Amniotic stem cell (primary cell): ENCODE results near the gene CIZ1.
"Not testable (repeated sequence)": the region's sequence is repeated elsewhere in the genome, so short reads cannot be mapped to it uniquely, and the experiment has no call there.

ENCODE experiments used
- DNase-seq: peaks from one replicate; lab custom pipeline; 2025; lab: John Stamatoyannopoulos, UW

The CIZ1 gene

DNA sequence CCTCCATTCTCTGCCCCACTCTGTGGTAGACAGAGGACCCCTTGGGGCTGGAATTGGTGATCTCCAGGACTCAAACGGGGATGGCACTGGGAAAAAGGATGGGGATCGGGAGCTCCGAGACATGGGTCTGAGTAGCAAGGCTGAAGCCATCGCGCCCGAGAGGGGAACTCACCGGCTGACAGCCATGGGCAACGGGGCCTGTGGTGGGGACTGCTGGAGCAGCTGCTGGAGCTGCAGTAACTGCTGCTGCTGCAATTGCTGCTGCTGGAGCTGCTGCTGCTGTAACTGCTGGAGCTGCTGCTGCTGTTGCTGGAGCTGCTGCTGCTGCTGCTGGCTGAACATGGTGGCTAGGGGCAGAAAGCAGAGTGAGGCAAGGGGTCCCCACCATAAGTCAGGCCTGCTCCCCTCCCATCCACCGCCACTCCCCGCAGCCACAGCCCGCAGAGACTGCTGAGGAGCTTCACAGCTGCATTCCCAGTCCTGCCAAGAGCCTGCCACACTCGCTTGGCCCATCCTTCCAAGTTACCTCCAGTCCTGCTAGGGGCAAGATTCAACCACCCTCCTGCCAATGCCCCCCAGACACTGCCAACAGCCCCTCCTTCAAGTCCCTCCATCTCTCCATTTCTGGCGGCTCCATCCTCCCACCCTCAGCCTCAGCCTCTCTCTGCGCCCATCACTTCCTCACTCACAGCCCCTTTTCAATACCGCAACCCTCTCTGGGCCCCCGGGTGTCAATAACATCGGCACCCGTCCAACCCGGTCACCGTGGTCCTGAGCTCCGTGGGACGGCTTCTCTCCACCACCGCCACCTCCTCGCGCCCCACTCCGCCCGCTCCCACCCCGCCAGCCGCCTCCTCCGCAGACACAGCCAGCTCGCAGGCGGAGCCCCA lies 611 bp downstream of the CIZ1 start:
- no peak for DNase-seq

GRCh38 chr9:128190013-128190412 lies 1.4 kb downstream of the CIZ1 start:
- no peak for DNase-seq

GRCh38 chr9:128188209-128188608 lies 3.2 kb downstream of the CIZ1 start:
- DNase-seq = no peak

DNA sequence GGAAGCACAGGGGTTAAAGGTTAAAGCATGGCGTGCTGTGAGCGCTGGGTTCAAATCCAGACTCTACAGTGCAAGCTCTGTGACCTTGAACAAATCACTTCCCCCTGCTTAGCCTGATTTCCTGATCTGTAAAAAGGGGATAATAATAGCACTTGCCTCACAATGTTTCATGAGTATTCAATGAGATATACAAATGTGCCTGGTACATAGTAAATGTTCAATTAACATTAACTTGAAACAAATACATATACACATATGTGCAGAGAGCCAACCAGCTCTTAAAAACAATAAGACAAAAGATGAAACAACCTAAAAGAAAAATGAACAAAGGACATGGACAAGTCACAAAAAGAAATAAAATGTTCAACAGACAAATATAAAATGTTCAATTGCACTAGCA lies 4.0 kb downstream of the CIZ1 start:
- no peak for DNase-seq

- no peak for DNase-seq
These were observed 5.1 kb downstream of the CIZ1 start for GRCh38 chr9:128185979-128186965.

DNA sequence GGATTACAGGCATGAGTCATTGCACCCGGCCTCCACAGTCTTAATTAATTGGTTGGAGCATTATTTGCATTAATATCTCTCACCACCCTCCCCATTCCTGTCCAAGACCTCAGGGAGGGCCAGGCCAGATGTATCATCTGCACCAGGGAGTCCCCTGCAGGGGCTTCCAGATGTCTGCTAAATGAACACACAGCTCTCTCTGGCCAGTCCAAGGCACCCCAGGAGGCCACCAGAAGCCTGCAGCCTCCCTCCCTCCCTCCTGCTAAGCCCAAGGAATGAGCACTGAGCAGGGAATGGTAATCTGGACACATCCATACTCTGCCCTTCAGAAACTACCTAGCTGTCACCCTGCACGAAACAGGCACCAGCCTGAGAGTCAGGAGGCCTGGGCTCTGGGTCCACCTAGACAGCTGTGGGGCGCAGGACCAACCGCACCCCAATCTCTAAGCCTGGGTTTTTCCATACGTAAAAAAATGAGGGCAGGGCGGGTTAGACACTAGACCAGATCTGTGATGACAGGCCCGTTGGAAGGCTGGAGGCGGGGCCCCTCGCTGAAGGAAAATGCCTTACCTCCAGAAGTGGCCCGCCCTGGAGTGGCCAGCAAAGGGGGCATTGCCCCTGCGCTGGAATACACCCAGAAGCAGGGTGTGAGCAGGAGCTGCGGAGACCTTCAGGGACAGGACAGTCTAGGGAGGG lies 8.3 kb downstream of the CIZ1 start:
- no peak for DNase-seq

DNA sequence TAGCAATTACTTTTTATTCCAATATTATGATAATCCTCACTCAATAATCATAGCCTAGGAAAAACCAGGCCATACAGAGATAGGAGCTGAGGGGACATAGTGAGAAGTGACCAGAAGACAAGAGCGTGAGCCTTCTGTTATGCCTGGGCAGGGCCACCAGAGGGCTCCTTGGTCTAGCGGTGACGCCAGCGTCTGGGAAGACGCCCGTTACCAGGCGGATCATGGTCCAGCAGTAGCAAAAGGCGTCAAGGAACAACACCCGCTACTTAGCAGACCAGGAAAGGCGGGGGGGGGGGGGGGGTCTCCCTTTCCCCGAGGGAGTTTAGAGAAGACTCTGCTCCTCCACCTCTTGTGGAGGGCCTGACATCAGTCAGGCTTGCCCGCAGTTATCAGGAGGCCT lies 9.9 kb downstream of the CIZ1 start:
- DNase-seq = not testable (repeated sequence)

- no peak for DNase-seq
These were observed 10.9 kb downstream of the CIZ1 start for GRCh38 chr9:128180447-128180846.

DNA sequence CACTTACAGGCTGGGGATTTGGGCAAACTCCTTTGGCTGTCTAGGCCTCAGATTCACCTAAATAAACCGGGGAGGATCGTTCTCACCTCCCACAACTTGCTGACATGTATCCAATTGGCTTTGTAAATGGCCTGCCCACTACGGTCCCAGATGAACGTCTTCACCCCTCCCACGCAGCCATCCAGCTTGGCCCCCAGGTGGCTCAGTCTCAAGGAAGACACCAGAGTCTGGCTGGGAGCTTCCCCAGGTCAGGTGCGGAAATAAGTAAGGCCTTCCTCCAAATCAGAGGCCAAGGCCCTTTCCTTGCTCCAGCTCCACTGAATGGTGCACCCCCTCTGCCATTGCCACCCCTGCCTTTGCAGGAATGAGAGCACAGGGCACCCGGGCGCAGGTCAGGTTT lies 11.4 kb downstream of the CIZ1 start:
- DNase-seq = no peak

DNA sequence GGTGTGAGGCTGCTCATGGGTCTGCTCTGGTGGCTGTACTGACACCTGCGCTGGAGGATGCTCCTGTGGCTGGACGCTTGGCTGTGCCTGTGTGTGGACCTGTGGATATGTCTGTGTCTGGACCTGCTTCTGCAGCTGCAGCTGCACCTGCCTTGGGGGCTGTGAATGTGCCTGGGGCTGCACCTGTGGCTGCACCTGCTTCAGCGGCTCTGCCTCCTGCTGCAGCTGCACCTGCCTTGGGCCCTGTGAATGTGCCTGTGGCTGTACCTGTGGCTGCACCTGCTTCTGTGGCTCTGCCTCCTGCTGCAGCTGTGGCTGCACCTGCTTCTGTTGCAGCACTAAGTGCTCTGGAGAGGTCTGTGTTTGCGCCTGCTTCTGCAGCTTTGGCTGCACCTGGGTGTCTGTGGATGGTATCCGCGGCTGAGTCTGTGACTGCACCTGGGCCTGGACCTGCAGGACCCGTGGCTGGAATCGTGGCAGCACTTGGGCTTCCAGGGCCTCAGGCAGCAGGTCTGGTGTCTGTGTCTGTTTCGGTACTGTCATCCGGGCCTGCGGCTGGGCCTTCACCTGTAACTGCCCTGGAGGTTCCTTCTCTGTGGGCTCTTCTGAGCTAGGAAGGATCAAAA lies 12.5 kb downstream of the CIZ1 start:
- no peak for DNase-seq

DNA sequence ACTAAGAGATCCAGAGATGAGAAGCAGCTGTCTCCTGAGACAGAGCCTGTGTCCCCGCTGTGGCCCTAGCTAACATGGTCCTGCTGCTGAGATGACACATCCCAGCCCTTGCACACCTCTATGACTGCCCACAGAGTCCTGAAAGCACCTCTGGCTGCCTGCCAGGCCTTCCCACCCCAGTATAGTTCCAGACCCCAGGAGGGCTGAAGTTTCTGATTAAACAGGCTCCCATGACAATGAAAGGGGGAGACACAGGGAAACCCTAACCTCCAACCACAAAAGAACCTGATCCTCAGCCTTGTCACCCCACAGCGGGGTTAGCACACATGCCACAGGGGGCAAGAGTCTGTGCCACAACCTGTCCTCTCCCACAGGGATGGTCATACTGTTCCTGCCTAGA lies 15.6 kb downstream of the CIZ1 start:
- DNase-seq = no peak

- DNase-seq = peak; percentile 68
These were observed 16.2 kb downstream of the CIZ1 start for GRCh38 chr9:128175102-128175563.

DNA sequence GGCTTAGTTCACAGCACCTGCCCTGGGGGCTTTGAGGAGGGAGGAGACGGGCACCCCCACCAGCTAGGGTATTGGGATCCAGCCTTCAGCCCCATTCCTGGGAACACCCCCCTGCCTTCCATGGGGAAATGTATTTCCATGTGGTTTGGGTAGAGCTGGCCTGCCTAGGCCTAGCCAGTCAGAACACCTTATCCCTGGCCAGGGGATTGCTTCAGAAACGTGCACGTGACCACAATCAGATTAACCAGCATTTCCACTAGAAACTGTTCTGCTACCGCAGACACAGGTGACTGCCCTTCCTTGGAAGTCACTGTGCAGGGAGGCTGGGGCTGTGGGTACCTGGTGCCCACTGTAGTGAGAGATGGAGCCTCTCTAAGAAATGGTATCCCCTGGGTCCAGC lies 17.3 kb downstream of the CIZ1 start:
- no peak for DNase-seq

DNA sequence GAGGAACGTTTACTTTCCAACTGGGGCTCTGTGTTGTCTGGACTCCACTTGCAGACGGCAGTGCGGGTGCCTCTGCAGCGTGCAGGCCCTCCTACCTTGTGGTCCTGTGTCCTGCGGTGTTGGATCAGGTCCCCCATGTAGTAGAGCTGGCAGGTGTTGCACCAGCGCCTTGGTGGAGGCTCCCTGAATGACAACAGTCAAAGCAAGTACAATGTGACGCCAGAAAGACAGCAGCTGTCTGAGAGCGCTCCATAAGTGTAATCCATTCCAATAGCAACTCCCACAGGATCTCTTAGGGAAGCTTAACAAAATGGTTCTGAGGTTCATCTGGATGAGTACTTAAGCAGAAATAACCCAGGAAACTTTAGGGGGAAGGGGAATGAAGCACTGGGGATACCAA lies 21.4 kb downstream of the CIZ1 start:
- DNase-seq = no peak

- no peak for DNase-seq
These were observed 21.9 kb downstream of the CIZ1 start for GRCh38 chr9:128169492-128169891.

- DNase-seq = no peak
These were observed 22.6 kb downstream of the CIZ1 start for GRCh38 chr9:128168731-128169308.

GRCh38 chr9:128167209-128167608 lies 24.2 kb downstream of the CIZ1 start:
- DNase-seq = no peak

- no peak for DNase-seq
These were observed 25.2 kb downstream of the CIZ1 start for GRCh38 chr9:128166169-128166568.

- no peak for DNase-seq
These were observed 27.0 kb downstream of the CIZ1 start for GRCh38 chr9:128164307-128164885.

DNA sequence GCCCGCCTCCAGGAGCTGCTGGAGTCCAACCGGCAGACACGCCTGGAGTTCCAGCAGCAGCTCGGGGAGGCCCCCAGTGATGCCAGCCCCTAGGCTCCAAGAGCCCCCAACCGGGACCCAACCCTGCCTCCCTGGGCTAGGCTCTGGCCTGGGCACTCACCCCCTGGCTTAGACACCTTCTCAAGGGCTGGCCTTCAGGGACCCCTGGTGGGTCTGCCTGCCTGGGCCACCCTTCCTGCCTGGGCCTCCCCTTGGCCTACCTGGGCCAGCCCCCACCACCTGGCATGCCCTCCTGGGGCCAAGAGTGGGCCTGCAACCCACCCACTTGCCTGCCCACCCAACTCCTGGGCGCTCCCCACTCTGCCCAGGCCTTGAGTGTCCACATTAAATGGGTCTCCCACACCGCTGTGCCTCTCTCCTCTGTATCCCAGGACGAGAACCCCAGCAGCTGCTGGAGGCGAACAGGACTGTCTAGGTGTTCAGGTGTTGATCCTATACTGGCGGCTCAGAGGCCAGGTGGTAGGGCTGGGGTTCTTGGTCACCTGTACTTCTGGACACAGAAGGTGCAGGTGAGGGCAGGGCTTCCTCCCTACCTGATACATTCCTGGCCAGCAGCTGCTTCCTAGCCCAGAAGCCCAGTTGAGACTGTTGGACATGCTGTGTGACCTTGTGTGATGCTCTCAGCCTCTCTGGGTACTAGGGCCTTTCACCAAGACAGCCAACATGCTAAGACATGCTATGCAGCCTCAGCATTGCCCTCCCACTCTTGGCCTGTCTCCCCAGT lies 27.7 kb downstream of the CIZ1 start:
- DNase-seq = no peak
